SKM-1 (cell line): ENCODE data around the gene ETS1.

Source experiments
- DNase-seq: peaks from one replicate; lab custom pipeline; 2025; ENCODE audit not compliant: unreplicated experiment; lab: John Stamatoyannopoulos, UW

ETS1 gene

GRCh38 chr11:128595775-128596174, 8.4 kb upstream of the ETS1 start:
- DNase-seq = no peak

- DNase-seq = no peak
Observed at GRCh38 chr11:128595221-128595620, 7.9 kb upstream of the ETS1 start.

DNA sequence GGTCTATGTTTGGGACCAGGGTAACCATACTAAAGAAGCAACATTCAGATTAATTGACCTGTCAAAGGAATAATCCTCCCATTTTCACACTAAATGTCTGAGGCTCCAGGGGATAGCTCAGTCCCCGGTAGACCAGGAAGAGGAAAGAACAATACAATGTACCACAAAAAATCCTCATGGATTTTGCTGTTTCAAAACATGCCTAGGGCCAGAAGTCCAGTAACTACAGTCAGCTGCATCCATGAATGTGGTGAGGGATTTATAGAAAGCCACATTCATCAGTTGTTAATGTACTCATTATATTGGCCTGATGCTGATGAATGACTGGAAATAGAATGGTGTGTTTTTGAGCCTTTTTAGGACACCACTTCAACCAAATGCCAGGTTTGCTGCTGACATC, 6.9 kb upstream of the ETS1 start:
- no peak for DNase-seq

DNA sequence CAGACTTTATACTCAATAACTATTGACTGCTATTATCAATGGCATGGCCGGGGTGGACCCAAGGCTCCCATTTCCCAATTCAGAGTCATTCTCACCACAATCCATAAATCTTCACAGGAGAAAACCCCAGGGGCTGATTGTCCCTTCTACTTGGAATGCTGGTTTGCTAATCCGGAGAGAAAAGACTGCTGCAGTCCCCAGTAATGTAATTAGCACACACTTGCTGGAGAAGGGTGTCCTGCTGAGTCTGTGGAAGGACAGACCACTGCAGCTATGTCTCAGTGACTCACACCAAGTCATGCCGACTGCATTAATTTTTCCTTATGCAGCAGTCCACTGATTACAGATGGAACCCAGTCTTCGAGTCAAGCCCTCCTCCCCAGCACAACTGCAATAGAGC, 5.9 kb upstream of the ETS1 start:
- DNase-seq = no peak

DNA sequence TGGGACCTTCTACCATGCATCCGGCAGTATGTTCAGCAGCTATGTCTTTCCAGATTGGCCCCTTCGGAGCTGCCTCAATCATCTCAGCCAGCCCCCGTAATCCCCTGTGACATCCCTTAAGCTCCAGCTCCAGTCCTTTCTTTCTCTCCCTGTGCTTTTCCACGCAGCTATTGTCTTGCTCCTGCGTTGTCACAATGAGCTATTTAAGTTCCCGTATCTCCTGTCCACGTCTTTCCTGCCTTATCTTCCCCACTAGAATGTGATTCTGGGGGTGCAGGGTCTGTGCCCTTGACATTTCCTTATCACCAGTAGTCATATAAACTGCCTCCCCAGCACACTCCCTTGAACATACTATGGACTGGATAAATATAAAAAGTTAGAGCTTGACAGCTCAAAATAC, 5.1 kb upstream of the ETS1 start:
- no peak for DNase-seq

DNA sequence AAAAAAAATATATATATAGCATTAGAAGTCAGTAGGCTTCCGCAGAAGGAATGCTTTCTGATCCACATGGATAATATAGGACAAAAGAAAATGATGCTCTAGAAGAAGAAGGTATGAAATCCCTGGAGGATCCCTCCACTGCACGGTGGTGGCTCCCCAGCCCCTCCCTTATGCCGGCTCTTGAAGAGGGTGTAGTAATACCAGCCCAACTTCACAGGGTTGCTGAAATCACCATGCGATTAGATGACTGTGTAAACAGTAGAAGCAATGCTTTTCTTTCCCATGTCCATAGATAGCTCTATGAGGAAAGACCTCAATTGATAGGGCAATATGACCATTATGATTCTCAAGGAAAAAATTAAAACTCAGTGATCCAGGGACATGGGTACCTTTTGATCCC, 3.2 kb upstream of the ETS1 start:
- DNase-seq = no peak

GRCh38 chr11:128589998-128590397, 2.6 kb upstream of the ETS1 start:
- no peak for DNase-seq

DNA sequence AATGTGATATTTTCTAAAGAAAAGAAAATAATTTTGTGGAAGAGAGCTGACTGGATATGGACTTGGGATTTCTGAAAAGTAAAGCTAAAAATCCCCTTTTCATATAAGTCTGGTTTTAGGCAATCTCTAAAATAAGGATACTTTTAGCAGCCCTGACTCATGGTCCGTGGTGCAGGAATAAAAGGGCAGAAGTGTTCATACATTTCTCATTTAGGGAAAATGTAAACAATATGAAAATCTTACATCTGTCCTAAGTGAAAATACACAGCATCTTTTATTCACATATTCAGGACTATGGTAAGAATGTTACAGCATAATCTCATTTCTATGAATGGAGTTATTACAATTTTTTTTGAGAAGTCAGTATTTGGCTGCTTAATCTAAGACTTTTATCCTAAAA, 735 bp upstream of the ETS1 start:
- DNase-seq = no peak

- DNase-seq = no peak
Observed at GRCh38 chr11:128586689-128587088, 669 bp downstream of the ETS1 start.

DNA sequence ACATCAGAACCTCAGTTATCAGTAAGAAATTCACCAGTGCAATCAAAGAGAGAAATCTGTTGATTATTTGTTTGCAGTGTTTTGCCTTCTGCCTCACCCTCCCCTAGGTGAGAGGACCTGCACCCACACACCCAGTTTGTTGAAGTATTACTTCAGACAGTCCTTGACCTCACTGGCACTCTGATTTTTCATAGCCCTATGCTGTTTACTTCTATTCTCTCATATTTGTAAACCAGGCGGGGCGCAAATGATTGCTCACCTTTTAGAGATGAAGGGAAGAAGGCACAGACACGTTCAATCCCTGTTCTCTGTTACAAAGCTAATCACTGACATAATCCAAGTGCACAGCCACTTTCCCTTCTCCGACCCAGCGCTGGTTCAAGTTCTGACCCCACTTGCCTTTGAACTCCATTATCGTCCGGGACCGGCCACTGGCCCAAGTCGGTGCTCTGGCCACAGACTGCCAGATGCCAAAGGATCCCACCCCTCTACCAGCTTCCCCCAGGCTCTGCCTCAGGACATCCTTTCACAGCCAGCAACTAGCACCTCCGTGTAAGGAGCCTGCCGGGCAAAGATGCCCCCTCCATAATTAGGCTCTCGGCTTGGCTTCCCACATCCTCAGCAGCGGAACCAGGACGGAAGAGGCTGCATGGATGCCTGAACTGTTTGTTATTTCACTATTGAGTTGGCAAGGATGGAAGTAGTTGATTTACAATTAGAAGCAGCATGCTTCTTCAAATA, 1.7 kb downstream of the ETS1 start:
- DNase-seq = no peak

GRCh38 chr11:128584253-128584652, 3.1 kb downstream of the ETS1 start:
- no peak for DNase-seq

- peak; percentile 56 for DNase-seq
Observed at GRCh38 chr11:128582496-128583366, 4.6 kb downstream of the ETS1 start.

DNA sequence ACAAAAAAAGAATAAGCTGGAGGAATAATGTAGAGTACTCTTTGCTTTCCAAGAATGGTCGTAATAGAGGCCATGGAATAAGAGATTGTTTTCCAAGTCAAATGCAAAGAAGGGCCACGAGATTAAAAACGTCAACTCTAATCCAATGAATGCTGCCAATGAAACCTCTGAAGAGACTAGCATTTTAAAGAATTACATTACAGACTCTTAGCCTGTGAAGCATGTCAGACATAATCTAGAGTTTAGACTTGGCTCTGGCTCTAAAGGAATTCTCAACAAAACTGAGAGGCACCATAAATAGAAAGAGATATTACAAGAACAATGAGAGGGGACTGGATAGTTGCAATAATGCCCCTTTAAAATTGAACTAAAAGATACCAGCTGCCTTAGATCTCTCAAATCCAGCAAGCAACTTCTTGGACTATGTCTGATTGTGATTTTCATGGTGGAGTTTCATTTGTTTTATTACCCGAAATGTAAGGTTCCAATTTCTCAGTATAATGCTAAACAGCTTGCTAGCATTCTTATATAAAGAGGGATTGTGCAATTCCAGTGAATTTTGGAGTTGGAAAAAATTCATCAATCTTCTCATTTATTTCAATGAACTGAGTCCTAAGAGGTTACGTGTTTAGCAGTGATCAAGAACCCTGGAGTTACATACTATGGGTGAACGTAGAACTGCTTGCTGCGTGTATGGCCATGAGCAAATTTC, 5.6 kb downstream of the ETS1 start:
- DNase-seq = no peak

DNA sequence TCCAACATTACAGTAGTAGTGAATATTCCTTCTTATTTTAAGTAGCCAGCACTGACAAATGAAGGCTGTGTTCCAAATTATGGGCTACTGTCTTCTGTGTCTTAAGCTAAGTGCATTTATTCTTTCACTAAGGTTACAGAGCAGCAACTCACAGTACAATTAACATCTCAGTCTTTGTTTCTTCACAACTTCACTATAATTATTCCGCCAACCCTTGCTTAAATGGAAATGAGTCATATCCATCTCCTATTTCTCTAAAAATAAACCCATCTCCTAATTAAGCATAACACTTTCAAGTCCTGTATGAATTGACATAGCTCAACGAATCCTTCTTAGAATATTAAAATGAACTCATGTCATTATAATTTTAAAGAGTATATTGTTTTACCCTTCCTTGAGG, 6.7 kb downstream of the ETS1 start:
- no peak for DNase-seq

- DNase-seq = no peak
Observed at GRCh38 chr11:128579798-128580504, 7.4 kb downstream of the ETS1 start.

- DNase-seq = no peak
Observed at GRCh38 chr11:128576555-128576954, 10.8 kb downstream of the ETS1 start.

DNA sequence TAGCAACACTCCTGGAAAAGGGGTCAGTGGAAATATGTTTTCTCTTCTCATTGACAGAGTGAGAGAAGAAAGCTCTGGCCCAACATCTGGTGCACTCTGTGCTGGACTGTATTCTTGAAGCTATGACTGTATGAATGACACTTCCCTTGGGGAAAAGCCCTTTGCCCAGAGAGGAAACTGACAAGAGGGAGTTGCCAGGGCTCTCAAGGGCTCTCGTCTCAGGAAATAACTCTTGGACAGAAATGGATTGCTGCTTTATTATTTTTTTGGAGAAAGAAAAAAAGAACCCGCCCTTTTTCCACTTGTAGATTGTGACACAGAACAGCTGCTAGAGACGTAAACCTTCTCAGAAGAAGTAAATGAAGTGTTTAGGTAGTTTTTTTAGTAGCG, 11.4 kb downstream of the ETS1 start:
- no peak for DNase-seq

GRCh38 chr11:128575174-128575960, 12.0 kb downstream of the ETS1 start:
- peak; percentile 51 for DNase-seq

DNA sequence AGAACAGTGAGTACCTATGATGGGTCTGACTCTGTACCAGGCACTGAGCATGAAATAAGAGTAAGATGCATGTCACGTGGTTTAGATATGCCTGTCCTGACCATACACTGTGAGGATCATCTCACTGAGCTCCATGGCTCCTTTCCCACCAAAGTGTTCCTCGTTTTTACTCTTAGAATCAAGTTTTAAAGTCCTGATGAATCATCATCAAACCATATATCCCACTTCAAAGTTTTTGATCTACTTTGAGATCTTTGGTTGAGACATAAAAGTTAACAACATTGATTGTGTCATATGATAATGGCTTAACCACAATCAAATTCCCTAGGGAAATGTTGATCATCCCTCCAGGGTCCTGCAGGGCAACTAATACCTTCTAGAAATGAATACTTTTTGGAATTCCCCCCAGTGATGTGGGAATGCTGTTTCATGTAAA, 12.8 kb downstream of the ETS1 start:
- DNase-seq = no peak

- DNase-seq = no peak
Observed at GRCh38 chr11:128573638-128574037, 13.7 kb downstream of the ETS1 start.
